ENCODE results near the gene STRAP. TPM values are rescaled to one million over a fixed set of nuclear protein-coding genes. Genes with fewer than 3 reads are reported as not detected.

STRAP gene
- total and polyA plus RNA-seq, 9 of the 15 experiments (the other 6 are each of a cell fraction or from before 2014, with no cell fraction given), result 58.5 to 134 (median 89.5) TPM

- Histone ChIP-seq H3K79me2 (ENCODE audit: control insufficient read depth, insufficient read depth, low read length) (no peaks in the 10 kb centered on the region), H2AFZ (ENCODE audit: low read depth, low read length) (no peak overlapping the region), H3K4me3 (no peak overlapping the region), H3K9me3 (replicated peaks; ENCODE audit: control insufficient read depth, insufficient read depth, low read depth, low read length) (no peaks in the 10 kb centered on the region), H3K27me3 (ENCODE audit: control insufficient read depth in 2 of 2, insufficient read depth in 2 of 2, low read length in 2 of 2) (no peaks in the 10 kb centered on the region), H3K4me1 (replicated peaks in 1 of 2; ENCODE audit: control insufficient read depth in 2 of 2, insufficient read depth in 2 of 2, low read length in 2 of 2) (no peaks in the 10 kb centered on the region), H3K36me3 (ENCODE audit: control insufficient read depth, insufficient read depth, low read length) (no peaks in the 10 kb centered on the region), H3K4me2 (ENCODE audit: insufficient read depth, low read length) (no peak overlapping the region), H3K9me1 (ENCODE audit: control insufficient read depth, insufficient read depth, low read length) (no peaks in the 10 kb centered on the region), H3K9ac (ENCODE audit: insufficient read depth in 1 of 2, low read depth in 2 of 2, low read length in 2 of 2) (no peak overlapping the region), H4K20me1 (replicated peaks; ENCODE audit: control insufficient read depth, insufficient read depth, low read length) (no peaks in the 10 kb centered on the region), H3K27ac (ENCODE audit: extremely low read depth, low read depth, low read length) (no peak overlapping the region)
- in situ Hi-C loops (cut with MboI), result no loop called here
- intact Hi-C loops (cut with micrococcal nuclease), result no loop called here
- no TSS peak for BruUV-seq (replicated peaks)
- 6% methylated on average over 3 of the region's 3 CpGs for WGBS (ENCODE audit: insufficient coverage, low coverage, missing lambda C conversion rate)
- ATAC-seq (no peak), FAIRE-seq (no peak), DNase-seq (ENCODE audit: extremely low read depth in 1 of 4, low spot score in 3 of 4) (no peak)
- CTCF ChIA-PET (ENCODE audit: low intra/inter-chr PET ratio), result no interaction called here
- POLR2A ChIA-PET, result no interaction called here
- TF ChIP-seq ZNF830 (CRISPR knock-in tag; IDR thresholded peaks at IDR 0.05), result no peak
- no peak for TF ChIP-seq ZNF717 (CRISPR knock-in tag; IDR thresholded peaks at IDR 0.05)
- no peak for TF ChIP-seq DIDO1 (tag; IDR thresholded peaks at IDR 0.05; ENCODE audit: low read depth)
- no peak for TF ChIP-seq ZNF277 (CRISPR knock-in tag; IDR thresholded peaks at IDR 0.05; ENCODE audit: borderline replicate concordance)
- no peak for TF ChIP-seq RBBP5 (IDR thresholded peaks at IDR 0.05; ENCODE audit: borderline replicate concordance, insufficient read depth, low read length, poor library complexity, severe bottlenecking)
- TF ChIP-seq KAT7 (CRISPR knock-in tag; IDR thresholded peaks at IDR 0.05; ENCODE audit: borderline replicate concordance), result no peak
- TF ChIP-seq ZNF165 (CRISPR knock-in tag; IDR thresholded peaks at IDR 0.05; ENCODE audit: borderline replicate concordance), result no peak
- no peak for TF ChIP-seq RHOXF2B (CRISPR knock-in tag; conservative IDR thresholded peaks at IDR 0.05)
- no peak for TF ChIP-seq ZNF589 (CRISPR knock-in tag; IDR thresholded peaks at IDR 0.05; ENCODE audit: low read depth)
- TF ChIP-seq HINFP (tag; conservative IDR thresholded peaks at IDR 0.05; ENCODE audit: low read depth), result no peak
- no peak for TF ChIP-seq RERE (CRISPR knock-in tag; IDR thresholded peaks at IDR 0.05; ENCODE audit: borderline replicate concordance)
- TF ChIP-seq MED1 (CRISPR knock-in tag; IDR thresholded peaks at IDR 0.05; ENCODE audit: borderline replicate concordance), result no peak
- no peak for TF ChIP-seq TAF15 (IDR thresholded peaks at IDR 0.05; ENCODE audit: low read depth, low read length)
These were observed 40.1 kb upstream of the STRAP start for GRCh38 chr12:15842108-15842507.
